TTC549 (cell line): ENCODE measurements around the gene LAMC1.
"Not testable (repeated sequence)": the region's sequence is repeated elsewhere in the genome, so short reads cannot be mapped to it uniquely, and the experiment has no call there.

Experiments used
- FAIRE-seq: peaks from 2 replicates; lab custom pipeline; 2012; peaks lifted over from hg19 to GRCh38; lab: Jason Lieb, UNC

The LAMC1 gene

DNA sequence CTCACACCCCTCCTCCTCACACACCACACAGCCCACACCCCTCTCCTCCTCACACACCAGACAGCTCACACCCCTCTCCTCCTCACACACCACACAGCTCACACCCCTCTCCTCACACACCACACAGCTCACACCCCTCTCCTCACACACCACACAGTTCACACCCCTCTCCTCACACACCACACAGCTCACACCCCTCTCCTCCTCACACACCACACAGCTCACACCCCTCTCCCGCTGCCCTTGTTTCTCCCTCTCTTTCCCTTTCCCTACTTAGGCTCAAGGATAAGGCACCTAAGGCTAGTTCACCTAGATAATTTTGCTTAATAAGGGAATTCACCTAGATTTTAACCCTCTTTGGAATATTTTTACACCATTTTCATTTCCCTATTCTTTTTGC, 126.8 kb downstream of the LAMC1 start:
- not testable (repeated sequence) for FAIRE-seq

DNA sequence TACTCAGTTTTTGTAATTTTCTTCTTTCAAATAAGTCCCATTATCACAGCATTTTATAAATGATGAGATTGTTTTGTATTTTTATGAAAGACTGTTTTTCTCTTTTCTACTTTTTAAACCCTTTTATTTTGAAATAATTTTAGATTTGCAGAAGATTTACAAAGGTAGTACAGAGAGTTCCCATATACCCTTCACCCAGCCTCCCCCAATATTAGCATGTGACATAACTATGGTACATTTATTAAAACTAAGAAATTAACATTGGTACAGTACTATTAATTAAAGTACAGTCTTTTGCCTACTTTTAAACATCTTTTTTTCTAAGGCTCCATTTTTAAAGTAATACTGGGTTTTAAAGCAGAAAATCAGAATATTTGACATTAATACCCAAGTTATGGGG, 127.2 kb downstream of the LAMC1 start:
- peak; percentile 47 for FAIRE-seq

DNA sequence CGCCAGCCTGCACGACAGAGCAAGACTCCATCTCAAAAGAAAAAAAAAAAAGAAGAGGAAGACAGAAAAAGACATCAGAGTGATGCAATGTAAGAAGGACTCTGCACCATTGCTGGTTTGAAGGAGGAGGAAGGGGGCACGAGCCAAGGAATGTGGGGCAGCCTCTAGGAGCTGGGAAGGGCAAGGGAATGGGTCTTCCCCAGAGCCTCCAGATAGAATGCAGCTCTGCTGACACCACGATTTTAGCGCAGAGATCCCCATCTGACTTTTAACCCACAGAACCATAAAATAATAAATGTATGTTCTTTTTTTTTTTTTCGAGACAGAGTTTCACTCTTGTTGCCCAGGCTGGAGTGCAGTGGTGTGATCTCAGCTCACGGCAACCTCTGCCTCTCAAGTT, 129.0 kb downstream of the LAMC1 start:
- FAIRE-seq: no peak

DNA sequence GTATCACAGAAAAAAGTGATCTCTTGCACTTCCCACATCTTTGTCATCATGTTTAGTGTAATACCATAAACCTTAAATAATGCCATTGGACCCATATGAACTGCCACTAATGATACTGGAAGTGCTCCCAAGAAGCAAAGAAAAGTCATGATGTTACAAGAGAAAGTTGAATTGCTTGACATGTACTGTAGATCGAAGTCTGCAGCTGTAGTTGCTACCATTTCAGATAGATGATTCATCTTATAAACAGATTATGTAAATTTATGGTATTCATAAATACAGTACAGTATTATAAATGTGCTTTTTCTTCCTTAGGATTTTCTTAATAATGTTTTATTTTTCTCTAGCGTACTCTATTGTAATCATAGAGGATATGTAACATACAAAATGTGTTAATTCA, 132.7 kb downstream of the LAMC1 start:
- FAIRE-seq: peak; percentile 37

DNA sequence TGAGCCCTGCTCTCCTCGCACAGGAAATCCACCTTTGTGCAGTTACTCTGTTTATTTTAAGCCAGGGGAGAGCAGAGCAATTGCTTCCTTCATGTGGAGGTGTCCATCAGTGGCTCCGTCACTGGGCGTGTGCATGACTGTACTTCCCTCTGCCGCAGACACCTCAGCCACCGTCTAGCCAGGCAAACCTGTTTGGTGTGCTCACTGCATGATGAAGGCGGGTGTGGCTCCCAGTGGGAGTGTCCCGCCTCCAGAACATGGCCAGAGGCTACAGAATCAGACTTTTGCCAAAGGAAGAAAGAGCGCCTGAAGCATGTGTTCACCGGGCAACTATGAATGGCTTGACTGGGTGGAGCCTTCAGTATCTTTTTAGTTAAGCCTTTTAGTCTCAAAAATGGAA, 136.7 kb downstream of the LAMC1 start:
- no peak for FAIRE-seq

DNA sequence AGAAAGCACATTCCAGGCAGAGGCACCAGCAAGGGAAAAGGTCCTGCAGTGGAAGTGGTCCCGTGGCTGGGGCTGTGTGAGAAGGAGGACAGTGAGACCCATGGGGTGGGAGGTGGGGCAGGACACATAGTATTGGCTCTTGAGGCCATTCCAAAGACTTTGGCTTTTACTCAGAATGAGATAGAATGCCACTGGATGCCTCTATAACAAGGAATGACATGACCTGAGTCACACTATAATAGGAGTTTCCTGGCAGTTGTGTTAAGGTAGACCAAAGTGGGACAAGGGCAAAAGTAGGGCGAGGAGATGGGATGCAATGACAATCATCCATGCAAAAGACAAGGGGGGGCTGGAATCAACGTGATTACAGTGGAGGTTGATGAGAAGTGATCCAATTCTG, 138.2 kb downstream of the LAMC1 start:
- FAIRE-seq: no peak

DNA sequence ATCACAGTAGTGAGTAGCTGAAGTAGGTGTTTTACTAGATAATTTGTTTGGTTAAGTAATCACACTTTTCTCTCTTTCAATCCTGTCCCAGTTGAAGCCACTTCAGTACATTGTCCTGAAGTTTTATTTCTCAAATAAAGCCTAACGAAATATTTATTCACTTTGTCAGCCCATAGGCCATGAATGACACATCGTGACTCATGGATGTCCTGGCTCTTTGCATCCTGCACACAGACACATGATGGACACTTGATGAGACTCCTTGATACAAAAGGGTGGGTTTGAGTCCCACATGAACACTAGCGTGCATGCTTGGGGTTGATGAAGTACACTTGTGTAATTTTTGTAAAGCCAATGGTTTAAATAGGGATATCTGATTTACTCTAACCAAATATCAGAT, 140.1 kb downstream of the LAMC1 start:
- FAIRE-seq: no peak

DNA sequence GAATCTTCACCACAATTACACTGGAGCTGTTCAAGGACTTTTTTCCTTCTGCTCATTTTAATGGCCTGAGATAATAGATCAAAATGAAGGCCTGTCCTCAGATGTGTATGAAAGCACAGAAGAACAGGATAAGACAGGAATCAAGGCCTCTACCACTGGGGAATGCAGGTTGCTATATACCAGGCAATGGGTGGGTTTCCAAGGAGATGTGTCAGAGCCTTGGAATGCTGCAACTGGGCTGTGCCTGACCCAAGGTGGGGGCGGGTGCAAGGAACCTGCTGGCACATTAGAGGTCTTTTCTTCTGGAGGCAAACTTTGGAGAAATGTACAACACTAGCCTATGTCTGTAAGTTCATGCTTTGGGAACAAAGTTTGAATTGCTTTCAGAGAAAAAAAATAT, 141.1 kb downstream of the LAMC1 start:
- FAIRE-seq: no peak

DNA sequence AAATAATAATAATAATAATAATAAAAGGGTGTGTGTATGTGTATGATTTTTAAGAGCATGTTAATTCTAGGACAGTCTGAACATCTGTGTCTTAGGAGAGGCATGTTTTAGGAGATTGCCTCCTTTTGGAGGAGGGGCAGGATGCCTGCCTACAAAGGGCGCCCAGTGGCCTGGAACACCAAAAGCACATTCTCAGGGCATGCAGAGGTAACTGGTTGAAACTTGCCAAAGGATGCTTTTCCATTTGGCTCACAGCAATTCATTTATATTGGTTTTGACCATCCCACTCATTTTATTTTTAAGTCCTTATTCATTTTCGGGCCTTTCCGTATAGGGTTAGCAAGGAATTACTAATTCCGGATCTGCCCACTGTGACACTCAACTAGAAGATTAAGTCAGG, 141.7 kb downstream of the LAMC1 start:
- no peak for FAIRE-seq

DNA sequence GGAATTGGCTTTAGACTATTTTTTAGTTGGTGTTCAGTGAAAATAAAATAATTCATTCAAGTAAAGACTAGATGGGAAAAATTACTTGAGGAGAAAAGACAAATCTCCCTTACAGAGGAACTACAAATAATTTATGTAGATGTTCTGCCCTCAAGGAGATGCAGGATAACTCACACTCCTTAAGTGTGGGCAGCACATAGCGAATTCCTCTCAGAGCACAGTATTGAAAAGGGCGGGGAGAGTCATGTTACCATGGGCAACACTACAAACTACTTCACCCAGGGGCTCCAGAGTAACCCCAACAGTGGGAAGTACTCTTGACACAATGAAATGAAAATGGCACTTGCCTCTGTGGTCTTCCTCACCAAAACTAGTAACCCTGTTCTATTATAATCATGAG, 142.2 kb downstream of the LAMC1 start:
- no peak for FAIRE-seq

DNA sequence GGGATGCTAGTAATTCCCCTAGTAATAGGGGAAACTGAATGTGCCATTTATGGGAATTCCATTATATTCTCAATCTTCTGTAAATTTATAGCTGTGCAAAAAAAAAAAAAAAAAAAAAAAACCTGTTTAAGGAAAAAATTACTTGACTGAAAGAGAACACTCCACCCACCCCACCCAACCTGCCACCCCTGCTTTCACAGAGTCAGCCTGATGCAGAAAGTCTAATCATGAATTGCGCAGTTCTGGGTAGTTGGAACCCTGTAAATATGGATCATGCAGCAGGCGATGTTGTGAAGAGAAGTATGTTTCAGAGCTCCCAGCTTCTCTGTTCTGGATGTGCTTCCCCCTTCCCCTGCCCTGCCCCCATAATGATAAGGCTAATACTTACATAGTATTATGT, 143.2 kb downstream of the LAMC1 start:
- FAIRE-seq: no peak

DNA sequence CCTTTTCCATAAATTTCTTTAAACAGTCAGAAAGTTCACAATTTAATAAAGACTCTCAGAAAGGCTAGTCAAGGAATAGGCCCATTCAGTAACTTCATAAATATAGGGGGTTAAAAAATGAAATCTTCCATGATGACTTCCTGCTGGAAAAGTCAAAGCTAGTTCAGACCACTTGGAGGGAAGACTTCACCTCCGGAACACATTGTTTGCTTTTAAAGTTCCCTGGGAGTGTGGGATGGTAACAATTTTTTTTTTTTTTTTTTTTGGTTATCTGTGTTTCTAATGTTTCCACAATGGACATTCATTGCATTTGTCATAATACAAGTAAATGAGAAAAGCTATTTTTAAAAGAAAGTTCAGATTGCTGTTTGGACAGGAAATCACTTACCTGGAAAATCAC, 144.5 kb downstream of the LAMC1 start:
- FAIRE-seq: no peak

DNA sequence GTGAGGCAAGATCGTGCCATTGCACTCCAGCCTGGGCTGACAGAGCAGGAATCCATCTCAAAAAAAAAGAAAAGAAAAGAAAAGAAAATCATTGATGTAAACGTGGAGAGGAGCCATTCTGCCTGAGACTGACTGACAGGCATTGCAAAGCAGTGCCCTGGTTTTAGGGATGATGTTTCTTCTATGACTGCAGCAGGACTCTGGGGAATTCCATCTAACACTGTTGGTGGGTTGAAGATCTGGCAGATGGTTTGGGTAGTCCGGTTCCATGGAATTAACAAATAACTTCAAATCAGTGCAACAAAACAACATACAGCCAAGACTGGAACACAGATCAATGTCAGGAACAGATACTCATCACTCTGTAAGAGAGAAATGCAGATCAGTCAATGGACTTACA, 145.1 kb downstream of the LAMC1 start:
- no peak for FAIRE-seq

DNA sequence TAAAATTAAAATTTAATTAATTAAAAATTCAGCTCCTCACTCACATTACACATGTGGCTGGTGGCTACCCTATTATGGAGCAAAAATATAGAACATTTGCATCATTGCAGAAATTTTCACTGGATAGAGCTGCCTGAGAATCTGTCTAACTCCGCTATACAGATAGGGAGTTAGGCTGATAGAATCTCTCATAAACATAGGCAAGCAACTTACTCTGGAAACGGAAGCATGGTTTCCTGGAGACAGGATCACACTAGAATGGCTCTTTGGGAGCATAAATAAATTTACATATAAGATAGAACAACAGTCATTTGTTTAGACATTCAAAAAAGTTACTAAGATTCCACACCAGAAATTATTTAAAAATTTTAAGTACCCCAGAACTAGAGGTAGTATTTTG, 150.6 kb downstream of the LAMC1 start:
- no peak for FAIRE-seq

DNA sequence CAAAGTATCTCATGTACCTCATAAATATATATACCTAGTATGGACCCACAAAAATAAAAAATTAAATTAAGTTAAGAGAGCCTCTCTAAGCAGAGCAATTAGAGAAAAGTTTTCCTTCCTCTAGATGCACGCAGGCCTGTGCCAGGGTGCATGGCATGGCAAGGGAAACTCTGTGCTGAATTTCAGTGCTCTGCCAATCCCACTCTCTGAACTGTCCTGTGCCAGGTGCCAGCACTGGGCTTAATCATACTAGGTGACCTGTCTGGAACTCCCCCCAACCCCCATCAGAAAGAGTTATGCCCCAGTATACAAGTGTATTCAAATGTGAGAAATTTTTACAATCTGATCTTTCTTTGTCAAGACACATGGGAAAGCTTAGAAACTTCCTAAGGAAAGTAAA, 152.4 kb downstream of the LAMC1 start:
- FAIRE-seq: no peak

DNA sequence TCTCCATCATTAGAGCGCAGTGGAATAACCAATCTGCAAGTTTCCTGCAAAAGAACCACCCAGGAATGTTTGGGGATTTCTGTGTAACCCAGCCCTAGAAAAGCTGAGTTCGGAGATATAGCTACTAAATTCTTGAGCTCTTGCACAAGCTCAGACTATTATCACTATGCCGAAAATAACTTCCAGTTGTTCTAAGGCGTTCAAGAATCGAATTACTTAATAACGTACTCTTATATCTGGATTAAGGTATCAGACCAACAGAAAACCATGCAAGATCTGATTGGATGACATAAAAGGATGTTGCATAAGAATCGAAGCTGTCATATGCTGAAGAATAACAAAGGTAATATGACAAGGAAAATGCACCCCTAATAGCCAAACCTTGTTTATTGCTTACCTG, 155.3 kb downstream of the LAMC1 start:
- FAIRE-seq: no peak

DNA sequence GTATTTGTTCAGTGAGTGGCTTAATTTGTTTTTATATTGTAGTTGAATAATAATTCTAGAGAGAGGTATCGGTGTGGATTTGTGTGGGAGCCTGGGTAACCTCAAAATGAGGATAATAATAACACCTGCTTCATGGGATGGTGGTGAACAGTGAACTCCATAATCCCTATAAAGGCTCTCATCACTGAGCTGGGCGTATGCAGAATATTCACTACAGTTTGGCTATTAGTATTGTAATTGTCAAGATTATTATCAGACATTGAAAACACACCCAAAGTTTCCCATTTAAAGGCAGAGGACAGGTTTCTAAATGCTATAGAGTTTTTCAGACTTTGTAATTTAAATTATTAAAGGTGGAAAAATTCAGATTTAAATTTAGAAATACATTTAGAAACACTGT, 155.8 kb downstream of the LAMC1 start:
- no peak for FAIRE-seq

DNA sequence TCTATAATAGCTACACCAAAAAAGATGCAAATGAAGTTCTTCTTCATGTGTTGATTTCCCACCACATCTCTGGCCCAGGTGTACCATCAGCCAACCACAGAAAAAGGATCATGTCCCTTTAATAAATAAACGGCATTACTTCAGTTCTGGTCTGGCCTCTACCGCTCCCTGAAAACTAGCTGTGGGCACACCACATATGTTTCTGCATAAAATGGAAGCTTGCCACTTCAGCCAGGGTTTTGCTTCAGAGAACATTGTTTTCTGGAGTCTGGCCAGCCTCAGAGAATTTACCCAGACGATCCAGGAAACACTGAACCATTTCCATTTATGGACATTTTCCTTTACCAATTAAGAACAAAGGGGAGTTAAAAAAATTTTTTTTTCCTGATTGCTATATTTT, 157.0 kb downstream of the LAMC1 start:
- no peak for FAIRE-seq

DNA sequence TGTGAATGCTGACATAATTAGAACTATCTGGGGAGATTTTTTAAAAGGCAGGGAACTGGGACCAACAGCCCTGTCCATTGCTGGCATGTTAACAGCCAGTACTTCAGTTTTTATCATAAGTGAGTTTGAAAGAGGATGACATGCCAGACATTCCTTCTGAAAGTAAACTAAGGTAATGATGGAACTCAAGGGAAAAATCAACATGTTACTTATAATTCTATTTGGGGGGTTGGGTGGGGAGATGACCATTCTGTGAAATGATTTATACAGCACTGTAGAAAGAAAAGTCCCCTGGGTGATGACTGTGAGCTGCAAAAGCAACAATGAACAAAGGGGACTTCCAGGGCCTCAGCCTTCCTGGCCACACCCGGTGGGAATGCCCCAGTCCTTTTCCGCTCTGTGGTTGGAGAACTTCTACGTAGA, 157.4 kb downstream of the LAMC1 start:
- FAIRE-seq: no peak

DNA sequence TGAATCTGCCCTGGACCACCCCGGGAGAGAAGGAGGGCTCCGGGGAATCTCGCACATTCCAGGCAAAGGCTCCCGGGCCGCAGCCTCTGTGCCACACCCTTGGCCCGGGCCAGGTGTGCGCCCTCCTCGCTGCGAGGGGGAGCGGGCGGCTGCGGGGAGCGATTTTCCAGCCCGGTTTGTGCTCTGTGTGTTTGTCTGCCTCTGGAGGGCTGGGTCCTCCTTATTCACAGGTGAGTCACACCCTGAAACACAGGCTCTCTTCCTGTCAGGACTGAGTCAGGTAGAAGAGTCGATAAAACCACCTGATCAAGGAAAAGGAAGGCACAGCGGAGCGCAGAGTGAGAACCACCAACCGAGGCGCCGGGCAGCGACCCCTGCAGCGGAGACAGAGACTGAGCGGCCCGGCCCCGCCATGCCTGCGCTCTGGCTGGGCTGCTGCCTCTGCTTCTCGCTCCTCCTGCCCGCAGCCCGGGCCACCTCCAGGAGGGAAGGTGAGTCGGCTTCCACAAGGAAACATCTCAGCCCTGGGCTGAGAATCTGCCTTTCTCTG, 162.8 kb downstream of the LAMC1 start, which contains the start of gene LAMC2:
LAMC2 (plus strand) TSS at position 324 of the 550 bp plus-strand sequence; CDS start at position 413, 89 bp downstream.
- FAIRE-seq: no peak

DNA sequence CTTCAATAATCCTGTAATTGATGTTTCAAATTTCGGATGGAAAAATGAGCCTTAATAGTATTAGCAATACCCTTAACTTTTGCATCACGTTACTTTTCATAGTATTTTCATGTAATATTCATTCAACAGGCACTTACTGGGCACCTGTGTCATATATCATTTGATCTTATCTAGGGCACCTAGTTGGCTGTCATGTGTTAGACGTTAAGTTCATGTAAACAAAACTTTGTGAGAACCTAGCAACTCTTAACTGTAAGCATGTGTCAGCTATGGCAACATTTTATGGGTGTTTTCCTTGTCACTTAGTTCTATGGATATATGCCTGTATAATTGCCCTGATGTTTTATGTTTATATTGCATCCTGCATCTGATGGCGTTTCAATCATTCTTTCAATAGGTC, 163.6 kb downstream of the LAMC1 start:
- FAIRE-seq: no peak

DNA sequence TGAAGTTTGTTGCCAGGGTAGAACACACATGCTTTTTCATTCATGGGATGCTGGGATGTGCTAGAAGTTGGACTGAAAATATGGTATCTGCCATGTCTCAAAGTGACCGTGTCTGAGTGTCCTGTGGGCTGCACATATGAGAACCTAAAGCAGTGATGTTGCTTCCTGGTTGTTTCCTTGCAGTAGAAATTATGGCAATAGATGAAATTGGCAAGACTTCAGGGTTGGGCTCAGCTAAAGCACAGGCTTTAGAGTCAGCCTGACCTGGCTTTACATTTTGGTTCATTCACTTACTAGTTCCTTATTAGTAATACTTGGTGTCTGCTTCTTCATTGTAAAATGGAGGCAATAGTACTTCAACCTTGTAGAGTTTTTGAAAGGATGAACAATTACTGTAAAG, 165.0 kb downstream of the LAMC1 start:
- no peak for FAIRE-seq

DNA sequence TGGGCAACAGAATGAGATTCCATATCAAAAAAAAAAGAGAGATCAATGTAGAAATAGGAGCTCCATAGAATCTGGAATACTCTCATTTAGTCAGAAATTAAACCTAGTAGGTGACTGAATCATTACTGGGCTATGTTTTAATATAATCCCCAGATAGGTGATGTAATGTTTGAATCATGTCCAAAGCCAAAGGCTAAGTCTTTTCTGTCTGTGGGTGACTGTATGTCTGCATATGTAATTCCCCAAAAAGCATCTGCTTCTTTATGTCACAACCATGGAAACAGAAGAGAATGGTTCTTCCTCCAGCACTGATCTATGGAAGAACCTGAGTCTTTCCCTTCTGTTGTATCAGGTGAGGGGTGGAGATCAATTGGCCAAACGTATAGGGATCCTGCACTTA, 168.6 kb downstream of the LAMC1 start:
- no peak for FAIRE-seq

DNA sequence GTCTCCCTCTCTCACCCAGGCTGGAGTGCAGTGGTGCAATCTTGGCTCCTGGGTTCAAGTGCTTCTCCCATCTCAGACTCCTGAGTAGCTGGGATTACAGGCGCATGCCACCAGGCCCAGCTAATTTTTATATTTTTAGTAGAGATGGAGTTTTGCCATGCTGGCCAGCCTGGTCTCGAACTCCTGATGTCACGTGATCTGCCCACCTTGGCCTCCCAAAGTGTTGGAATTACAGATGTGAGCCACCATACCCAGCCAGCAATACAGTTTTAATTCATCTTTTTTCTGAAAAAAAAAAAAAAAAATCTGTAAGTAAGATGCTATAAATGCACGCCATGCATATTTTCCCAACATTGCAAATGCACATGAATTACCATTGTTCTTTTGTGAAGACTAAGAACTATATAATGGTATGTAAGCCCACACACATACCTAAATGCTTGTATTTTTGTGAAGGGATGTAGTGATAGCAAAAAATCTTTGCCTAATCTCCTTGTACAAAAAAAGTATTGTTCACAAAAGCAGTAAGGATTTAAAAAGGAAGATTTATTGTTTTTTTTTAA, 170.8 kb downstream of the LAMC1 start:
- FAIRE-seq: no peak
